ENCODE results near the gene SUFU. TPM values are rescaled to one million over a fixed set of nuclear protein-coding genes. Genes with fewer than 3 reads are reported as not detected.

SUFU gene
- total RNA-seq, 1 experiment from 2014 or later = 13.1 TPM

GRCh38 chr10:102644646-102645387 is 141.0 kb downstream of the SUFU start (continued):
- TF ChIP-seq FOXK1 (CRISPR knock-in tag; IDR thresholded peaks at IDR 0.05) (peak; percentile 94), E2F5 (CRISPR knock-in tag; IDR thresholded peaks at IDR 0.05) (0 out of 2 replicates have a peak, but pooled peaks have one; percentile 33), ZNF423 (CRISPR knock-in tag; IDR thresholded peaks at IDR 0.05) (peak; percentile 71), FOXP1 (CRISPR knock-in tag; IDR thresholded peaks at IDR 0.05; ENCODE audit: borderline replicate concordance) (peak; percentile 93; the same call in 1 of the 2 replicates), ETV6 (CRISPR knock-in tag; IDR thresholded peaks at IDR 0.05) (peak; percentile 88), FOXP4 (CRISPR knock-in tag; IDR thresholded peaks at IDR 0.05) (peak; percentile 97), ZNF232 (CRISPR knock-in tag; IDR thresholded peaks at IDR 0.05) (peak; percentile 92), MLX (CRISPR knock-in tag; IDR thresholded peaks at IDR 0.05) (peak; percentile 35; the same call in 1 of the 2 replicates), IRF1 (CRISPR knock-in tag; IDR thresholded peaks at IDR 0.05) (peak; percentile 91; the same call in 1 of the 2 replicates), ATF2 (CRISPR knock-in tag; IDR thresholded peaks at IDR 0.05; ENCODE audit: borderline replicate concordance, low read depth) (0 out of 2 replicates have a peak, but pooled peaks have one; percentile 11), USF1 (CRISPR knock-in tag; IDR thresholded peaks at IDR 0.05) (peak; percentile 70), RELA (CRISPR knock-in tag; IDR thresholded peaks at IDR 0.05; ENCODE audit: borderline replicate concordance) (no peak), ATF3 (CRISPR knock-in tag; conservative IDR thresholded peaks at IDR 0.05) (no peak), TP53 (CRISPR knock-in tag; IDR thresholded peaks at IDR 0.05) (peak; percentile 89; the same call in 1 of the 2 replicates), USF2 (CRISPR knock-in tag; IDR thresholded peaks at IDR 0.05) (peak; percentile 72)

- Mint-ChIP-seq H3K4me1 (peaks cover 49% of the 10 kb centered on the region), H3K27ac (peak overlapping the region; percentile 94)
Measured at GRCh38 chr10:102645388-102645740, 141.6 kb downstream of the SUFU start.

More at GRCh38 chr10:102645388-102645740, 141.6 kb downstream of the SUFU start:
- H3K36me3 Mint-ChIP-seq = no peaks in the 10 kb centered on the region
- ChIA-PET CTCF (interaction anchor here (0.7 to 3.2 kb wide), 21 partner anchors 8 to 261 kb away, joined by 3 to 45 read pairs (median 5); partner anchors contain the start of genes ACTR1A, ARL3 and SUFU), POLR2A (interaction anchor here (0.7 to 3.2 kb wide), 7 partner anchors 13 to 957 kb away, joined by 3 to 22 read pairs (median 3); no protein-coding TSS in a partner anchor)
- no peaks in the 10 kb centered on the region for H3K9me3 Mint-ChIP-seq
- H3K4me3 Mint-ChIP-seq = peak overlapping the region; percentile 96
- ATAC-seq (no peak), DNase-seq (ENCODE audit: low spot score) (no peak)
- no peak for TF ChIP-seq USF2 (CRISPR knock-in tag; IDR thresholded peaks at IDR 0.05)
- peak; percentile 65 for TF ChIP-seq FOXK1 (CRISPR knock-in tag; IDR thresholded peaks at IDR 0.05)
- TF ChIP-seq IRF1 (CRISPR knock-in tag; IDR thresholded peaks at IDR 0.05) = 0 out of 2 replicates have a peak, but pooled peaks have one; percentile 3
- TF ChIP-seq ETV6 (CRISPR knock-in tag; IDR thresholded peaks at IDR 0.05) = 0 out of 2 replicates have a peak, but pooled peaks have one; percentile 22
- TF ChIP-seq HMGXB4 (CRISPR knock-in tag; IDR thresholded peaks at IDR 0.05) = no peak
- TF ChIP-seq ATF1 (CRISPR knock-in tag; IDR thresholded peaks at IDR 0.05) = no peak
- TF ChIP-seq ZNF423 (CRISPR knock-in tag; IDR thresholded peaks at IDR 0.05) = no peak
- no peaks in the 10 kb centered on the region for H3K27me3 Mint-ChIP-seq (ENCODE audit: low read depth)
